Measurements from ENCODE around the gene PDE1A.
"Not testable (repeated sequence)": the region's sequence is repeated elsewhere in the genome, so short reads cannot be mapped to it uniquely, and the experiment has no call there.

The PDE1A gene

GRCh38 chr2:182358601-182359000 lies 68.2 kb downstream of the PDE1A start:
- no peak for DNase-seq (ENCODE audit: low read depth in 2 of 2)

GRCh38 chr2:182355815-182356214 lies 71.0 kb downstream of the PDE1A start:
- DNase-seq (ENCODE audit: low read depth in 2 of 2) = no peak

- no peak for DNase-seq (ENCODE audit: low read depth in 2 of 2)
Observed at GRCh38 chr2:182351427-182351826, 75.4 kb downstream of the PDE1A start.

- no peak for DNase-seq (ENCODE audit: low read depth in 2 of 2)
Observed at GRCh38 chr2:182349268-182349667, 77.6 kb downstream of the PDE1A start.

- DNase-seq (ENCODE audit: low read depth in 2 of 2) = no peak
Observed at GRCh38 chr2:182345384-182345783, 81.5 kb downstream of the PDE1A start.

- no peak for DNase-seq (ENCODE audit: low read depth in 2 of 2)
Observed at GRCh38 chr2:182330451-182331305, 96.2 kb downstream of the PDE1A start.

- no peak for DNase-seq (ENCODE audit: low read depth in 2 of 2)
Observed at GRCh38 chr2:182324665-182325064, 102.2 kb downstream of the PDE1A start.

GRCh38 chr2:182321096-182321495 lies 105.7 kb downstream of the PDE1A start:
- DNase-seq (ENCODE audit: low read depth in 2 of 2) = no peak

GRCh38 chr2:182319556-182320505 lies 107.0 kb downstream of the PDE1A start:
- DNase-seq (ENCODE audit: low read depth in 2 of 2) = no peak

- DNase-seq (ENCODE audit: low read depth in 2 of 2) = no peak
Observed at GRCh38 chr2:182318466-182319220, 108.2 kb downstream of the PDE1A start.

- no peak for DNase-seq (ENCODE audit: low read depth in 2 of 2)
Observed at GRCh38 chr2:182316950-182317349, 109.9 kb downstream of the PDE1A start.

- DNase-seq (ENCODE audit: low read depth in 2 of 2) = no peak
Observed at GRCh38 chr2:182302972-182303371, 123.9 kb downstream of the PDE1A start.

GRCh38 chr2:182302174-182302573 lies 124.7 kb downstream of the PDE1A start:
- DNase-seq (ENCODE audit: low read depth in 2 of 2) = no peak

GRCh38 chr2:182301093-182301492 lies 125.7 kb downstream of the PDE1A start:
- no peak for DNase-seq (ENCODE audit: low read depth in 2 of 2)

GRCh38 chr2:182300608-182301007 lies 126.2 kb downstream of the PDE1A start:
- DNase-seq (ENCODE audit: low read depth in 2 of 2) = no peak

GRCh38 chr2:182299632-182300031 lies 127.2 kb downstream of the PDE1A start:
- no peak for DNase-seq (ENCODE audit: low read depth in 2 of 2)

- no peak for DNase-seq (ENCODE audit: low read depth in 2 of 2)
Observed at GRCh38 chr2:182298456-182298855, 128.4 kb downstream of the PDE1A start.

GRCh38 chr2:182291296-182291695 lies 135.5 kb downstream of the PDE1A start:
- DNase-seq (ENCODE audit: low read depth in 2 of 2) = no peak

- no peak for DNase-seq (ENCODE audit: low read depth in 2 of 2)
Observed at GRCh38 chr2:182283512-182283911, 143.3 kb downstream of the PDE1A start.

- no peak for DNase-seq (ENCODE audit: low read depth in 2 of 2)
Observed at GRCh38 chr2:182281276-182281675, 145.6 kb downstream of the PDE1A start.

GRCh38 chr2:182280118-182280517 lies 146.7 kb downstream of the PDE1A start:
- no peak for DNase-seq (ENCODE audit: low read depth in 2 of 2)

GRCh38 chr2:182276662-182277061 lies 150.2 kb downstream of the PDE1A start:
- not testable (repeated sequence) for DNase-seq (ENCODE audit: low read depth in 2 of 2)

All from stimulated activated CD8-positive, alpha-beta memory T cell treated with anti-CD3 and anti-CD28 coated beads, Interleukin-7, amount 100 ng/mL, for 1 hour (primary cell).